K562 (cell line): ENCODE measurements around the gene GLUL. TPM values are rescaled to one million over a fixed set of nuclear protein-coding genes. Genes with fewer than 3 reads are reported as not detected.

Experiments
- ATAC-seq: fragments of 200-7000 bp; cut with Tn5 transposase; 3 replicates; pipeline ENCODE4 v1.9.1; 2020; ENCODE audit warnings: moderate library complexity
- BruUV-seq: library from RNA; stranded (reverse); fragments of 400-500 nt; replicated peaks from 2 replicates; lab custom pipeline; 2021; lab: Mats Ljungman, UMichigan
- CTCF ChIA-PET: fragments of 300-600 bp; formaldehyde crosslinking; extraction: SDS; loops from one replicate; lab custom pipeline; 2021; ENCODE audit warnings: low intra/inter-chr PET ratio; lab: Yijun Ruan, JAX
- POLR2A ChIA-PET: fragments of 300-600, 350-650 bp; sonication (Branson Sonifier 250); formaldehyde crosslinking; extraction: SDS; loops from one replicate; lab custom pipeline; 2021; ENCODE audit warnings: antibody characterized with exemption, inconsistent platforms; lab: Yijun Ruan, JAX
- DNase-seq, 4 experiments: peaks; one replicate each; pipeline versions ENCODE4 v3.0.0 to v3.0.0-alpha.2; 2011 to 2018; ENCODE audit warnings: low spot score in 3 of 4, mixed read lengths in 3 of 4; ENCODE audit errors: extremely low read depth in 1 of 4
- FAIRE-seq: peaks from 2 replicates; lab custom pipeline; 2011; peaks lifted over from hg19 to GRCh38; lab: Jason Lieb, UNC
- H2AFZ ChIP-seq: 2 replicates; pipeline ENCODE4 v1.6.0; 2011; ENCODE audit warnings: low read depth, low read length, control low read depth, inconsistent platforms
- H3K27ac ChIP-seq: fragments of 200-600 bp; 3 replicates; pipeline ENCODE4 v1.8.0; 2011; ENCODE audit warnings: low read depth, mild to moderate bottlenecking, control low read depth, inconsistent platforms, low read length, moderate library complexity, mixed read lengths; ENCODE audit errors: extremely low read depth
- H3K27me3 ChIP-seq, 2 experiments: fragments of 300-600 bp in 1 of 2; 2 replicates in 1 of 2; 3 replicates in 1 of 2; pipeline versions ENCODE4 v1.6.0 to v1.8.0; 2011; ENCODE audit warnings: inconsistent platforms in 2 of 2, low read length in 2 of 2, mild to moderate bottlenecking in 1 of 2, mixed read lengths in 1 of 2, moderate library complexity in 1 of 2; ENCODE audit not compliant: control insufficient read depth in 2 of 2, insufficient read depth in 2 of 2
- H3K36me3 ChIP-seq: fragments of 300-600 bp; 3 replicates; pipeline ENCODE4 v1.8.0; 2011; ENCODE audit warnings: mild to moderate bottlenecking, low read length, inconsistent platforms; ENCODE audit not compliant: control insufficient read depth, insufficient read depth
- H3K4me1 ChIP-seq, 2 experiments: fragments of 200-600 bp in 1 of 2; replicated peaks in 1 of 2; 2 replicates in 1 of 2; 3 replicates in 1 of 2; pipeline versions ENCODE4 v1.5.1 to v1.8.0; 2011; ENCODE audit warnings: inconsistent platforms in 2 of 2, low read length in 2 of 2, mild to moderate bottlenecking in 1 of 2, mixed read lengths in 1 of 2, moderate library complexity in 1 of 2; ENCODE audit not compliant: control insufficient read depth in 2 of 2, insufficient read depth in 2 of 2
- H3K4me2 ChIP-seq: 2 replicates; pipeline ENCODE4 v1.6.1; 2011; ENCODE audit warnings: low read length, control low read depth, inconsistent platforms, mixed read lengths; ENCODE audit not compliant: insufficient read depth
- H3K4me3 ChIP-seq: fragments of 200-600 bp; sonication (generic), shearing (Covaris generic); 2 replicates; pipeline ENCODE4 v1.5.1; 2016; ENCODE audit warnings: control low read depth, inconsistent platforms
- H3K79me2 ChIP-seq: fragments of 200-600 bp; 3 replicates; pipeline ENCODE4 v1.8.0; 2011; ENCODE audit warnings: low read length, inconsistent platforms; ENCODE audit not compliant: control insufficient read depth, insufficient read depth
- H3K9ac ChIP-seq, 2 experiments: 2 replicates each; pipeline versions ENCODE4 v1.6.0 to v1.6.1; 2011; ENCODE audit warnings: low read depth in 2 of 2, low read length in 2 of 2, control low read depth in 1 of 2, inconsistent platforms in 1 of 2, mild to moderate bottlenecking in 1 of 2, mixed read lengths in 1 of 2; ENCODE audit not compliant: insufficient read depth in 1 of 2
- H3K9me1 ChIP-seq: one replicate; pipeline ENCODE4 v1.6.0; 2011; ENCODE audit warnings: inconsistent platforms, mild to moderate bottlenecking, low read length, moderate library complexity; ENCODE audit not compliant: control insufficient read depth, insufficient read depth
- H3K9me3 ChIP-seq: replicated peaks from 2 replicates; pipeline ENCODE4 v1.5.1; 2011; ENCODE audit warnings: low read depth, low read length, inconsistent platforms; ENCODE audit not compliant: control insufficient read depth, insufficient read depth
- H4K20me1 ChIP-seq: replicated peaks from 2 replicates; pipeline ENCODE4 v1.6.1; 2011; ENCODE audit warnings: low read length, inconsistent platforms, mixed read lengths; ENCODE audit not compliant: control insufficient read depth, insufficient read depth
- AFF4 ChIP-seq: sonication (generic); formaldehyde crosslinking; IDR thresholded peaks from 2 replicates; pipeline ENCODE4 v1.8.0; 2023; ENCODE audit warnings: mild to moderate bottlenecking, missing genetic modification reagents
- CBFA2T2 ChIP-seq: fragments of 450-650 bp; conservative IDR thresholded peaks from 2 replicates; pipeline ENCODE4 v1.6.1; 2017; ENCODE audit warnings: mild to moderate bottlenecking
- CBX8 ChIP-seq: fragments of 200-600 bp; sonication (generic); IDR thresholded peaks from 2 replicates; pipeline ENCODE4 v1.6.1; 2012; ENCODE audit warnings: borderline replicate concordance, mixed run types, low read depth, mild to moderate bottlenecking, moderate library complexity, mixed read lengths, low read length, control low read depth, inconsistent platforms; ENCODE audit not compliant: poor library complexity, severe bottlenecking; ENCODE audit errors: extremely low read depth
- CTCF ChIP-seq, 3 experiments: IDR thresholded peaks in 2 of 3; conservative IDR thresholded peaks in 1 of 3; 2 replicates each; pipeline ENCODE4 v1.5.1; 2011 to 2012; ENCODE audit warnings: low read length in 3 of 3, mild to moderate bottlenecking in 3 of 3, control low read depth in 2 of 3, improper control_type of control experiment in 1 of 3, inconsistent platforms in 1 of 3, low read depth in 1 of 3, mixed read lengths in 1 of 3, moderate library complexity in 1 of 3; ENCODE audit not compliant: insufficient read depth in 2 of 3
- E2F4 ChIP-seq: sonication (generic); formaldehyde crosslinking; IDR thresholded peaks from 2 replicates; pipeline ENCODE4 v1.8.0; 2022; ENCODE audit warnings: mild to moderate bottlenecking, low read depth, missing genetic modification reagents
- GATAD2B ChIP-seq: fragments of 450-650 bp; IDR thresholded peaks from 2 replicates; pipeline ENCODE4 v1.6.1; 2017; ENCODE audit warnings: mild to moderate bottlenecking, borderline replicate concordance
- KLF16 ChIP-seq: IDR thresholded peaks from 2 replicates; pipeline ENCODE4 v1.6.1; 2016; ENCODE audit warnings: antibody characterized with exemption
- LCOR ChIP-seq: sonication (generic); formaldehyde crosslinking; IDR thresholded peaks from 2 replicates; pipeline ENCODE4 v1.8.0; 2022; ENCODE audit warnings: mild to moderate bottlenecking, missing genetic modification reagents
- NR4A1 ChIP-seq, 2 experiments: fragments of 250-450 bp in 1 of 2; fragments of 450-650 bp in 1 of 2; sonication (Bioruptor Pico) in 1 of 2; IDR thresholded peaks; 2 replicates each; pipeline versions ENCODE4 v1.4.0 to v1.6.1; 2016 to 2020; ENCODE audit warnings: mild to moderate bottlenecking in 2 of 2, missing compliant biosample characterization in 1 of 2, missing genetic modification characterization in 1 of 2, moderate library complexity in 1 of 2
- PHF21A ChIP-seq: fragments of 450-650 bp; IDR thresholded peaks from 2 replicates; pipeline ENCODE4 v1.6.1; 2017; ENCODE audit warnings: low read depth, borderline replicate concordance
- POLR3G ChIP-seq: IDR thresholded peaks from 2 replicates; pipeline ENCODE4 v1.6.1; 2011; ENCODE audit not compliant: insufficient read length, insufficient replicate concordance; ENCODE audit errors: extremely low read depth
- PTRF ChIP-seq: fragments of 450-650 bp; IDR thresholded peaks from 2 replicates; pipeline ENCODE4 v1.6.1; 2016; ENCODE audit warnings: mild to moderate bottlenecking, missing genetic modification characterization, missing compliant biosample characterization
- RBFOX2 ChIP-seq: fragments of 200-400 bp; formaldehyde crosslinking; IDR thresholded peaks from 2 replicates; pipeline ENCODE4 v1.6.1; 2017; ENCODE audit warnings: low read depth, mild to moderate bottlenecking, low read length, moderate library complexity
- SMAD1 ChIP-seq: fragments of 150-350 bp; IDR thresholded peaks from 2 replicates; pipeline ENCODE4 v1.6.1; 2014; ENCODE audit warnings: low read length, low read depth; ENCODE audit not compliant: partially characterized antibody
- TARDBP ChIP-seq: fragments of 450-650 bp; IDR thresholded peaks from 2 replicates; pipeline ENCODE4 v1.6.1; 2016
- ZNF76 ChIP-seq: fragments of 250-450 bp; sonication (Bioruptor Pico); IDR thresholded peaks from 2 replicates; pipeline ENCODE4 v1.4.0; 2020; ENCODE audit warnings: mild to moderate bottlenecking, moderate library complexity, borderline replicate concordance
- WGBS: fragments of 100-300 bp; shearing (Covaris generic); methylation state at CpG from one replicate; pipeline ENCODE4 v1.1.6; 2016; ENCODE audit warnings: low coverage, mixed read lengths; ENCODE audit not compliant: insufficient coverage; ENCODE audit errors: missing lambda C conversion rate; 5-methylcytosine and 5-hydroxymethylcytosine counted together
- in situ Hi-C: fragments of 300-500 bp; cut with MboI; formaldehyde crosslinking; loops from 4 replicates; pipeline ENCODE4 v1.15.0; 2018; ENCODE audit warnings: inconsistent platforms, mixed read lengths
- intact Hi-C: fragments of 100-400 bp; cut with micrococcal nuclease; formaldehyde crosslinking; loops from 2 replicates; pipeline ENCODE4 v1.14.2; 2022
- polyA plus RNA-seq, 8 experiments: library from polyadenylated mRNA; depleted of rRNA in 4 of 8; stranded (reverse) in 5 of 8; unstranded in 3 of 8; fragments of >200 nt; fragmentation: Nextera tagmentation in 2 of 8; fragmentation: Illumina TruSeq in 1 of 8; extraction: Ambion mirVana in 2 of 8; extraction: Trizol in 1 of 8; gene quantifications; 2 replicates each; pipeline versions ENCODE4 v1.2.1 to v1.2.3, GENCODE V29; 2011 to 2014; ENCODE audit warnings: inconsistent platforms in 1 of 8, missing spikeins in 1 of 8
- total RNA-seq, 7 experiments: library from RNA; depleted of rRNA in 6 of 7; stranded (reverse); fragments of >200 nt in 6 of 7; fragmentation: Illumina TruSeq in 2 of 7; extraction: Trizol in 2 of 7; gene quantifications; 2 replicates each; pipeline versions ENCODE4 v1.2.1 to v1.2.3, GENCODE V29; 2011 to 2021; ENCODE audit warnings: low replicate concordance in 1 of 7

The GLUL gene
- total and polyA plus RNA-seq, 9 of the 15 experiments (the other 6 are each of a cell fraction or from before 2014, with no cell fraction given), result 1,088 to 4,222 (median 1,338) TPM

GRCh38 chr1:182386980-182387379 is 4.6 kb downstream of the GLUL start:
- H3K9ac ChIP-seq, result no peak overlapping the region
- intact Hi-C loops (no loop called here), in situ Hi-C loops (no loop called here)
- H3K36me3 ChIP-seq, result peaks cover 88% of the 10 kb centered on the region
- peaks cover 29 to 45% of the 10 kb centered on the region in 2 experiments; a peak in 4 of 5 replicates for H3K4me1 ChIP-seq
- H2AFZ ChIP-seq, result no peak overlapping the region
- peaks cover 43% of the 10 kb centered on the region for H4K20me1 ChIP-seq
- BruUV-seq, result no TSS peak
- H3K9me1 ChIP-seq, result peaks cover 27% of the 10 kb centered on the region
- H3K27me3 ChIP-seq, result no peaks in the 10 kb centered on the region
- 89% methylated on average over 5 of the region's 5 CpGs for WGBS
- H3K4me3 ChIP-seq, result no peak overlapping the region
- no peak for FAIRE-seq
- no peak for TF ChIP-seq CTCF (IDR thresholded peaks at IDR 0.05 in 2 of 3, conservative IDR thresholded peaks at IDR 0.05 in 1 of 3; ENCODE audit: insufficient read depth in 2 of 3, low read depth in 1 of 3, low read length in 3 of 3)
- TF ChIP-seq LCOR, result no peak
- TF ChIP-seq CBFA2T2, result no peak
- no peak for TF ChIP-seq E2F4 (CRISPR knock-in tag)
- peak; percentile 31 for TF ChIP-seq SMAD1
- 0 out of 2 replicates have a peak, but pooled peaks have one; percentile 2 for TF ChIP-seq RBFOX2
- no peak for TF ChIP-seq PTRF
- TF ChIP-seq NR4A1 (CRISPR knock-in tag; IDR thresholded peaks at IDR 0.05), result no peak
- no peak for TF ChIP-seq NR4A1 (tag; IDR thresholded peaks at IDR 0.05)
- no peak for TF ChIP-seq TARDBP
- TF ChIP-seq POLR3G, result no peak
- TF ChIP-seq ZNF76 (CRISPR knock-in tag), result no peak
- TF ChIP-seq GATAD2B, result no peak
- 0 out of 2 replicates have a peak, but pooled peaks have one; percentile 9 for TF ChIP-seq AFF4
- TF ChIP-seq CBX8, result no peak
- TF ChIP-seq KLF16, result no peak
- no peak for TF ChIP-seq PHF21A
- no peak for ATAC-seq
- no peak overlapping the region for H3K27ac ChIP-seq
- POLR2A ChIA-PET, result interaction anchor here (0.6 to 8.0 kb wide), 17 partner anchors 10 to 298 kb away, joined by 3 to 137 read pairs (median 4); no protein-coding TSS in a partner anchor
- CTCF ChIA-PET, result no interaction called here
- no peak for DNase-seq
- peaks cover 74% of the 10 kb centered on the region for H3K79me2 ChIP-seq
- no peaks in the 10 kb centered on the region for H3K9me3 ChIP-seq
- H3K4me2 ChIP-seq, result no peak overlapping the region
